RPMI7951 (cell line): Measurements from ENCODE around the gene TAF1B. TPM values are rescaled to one million over a fixed set of nuclear protein-coding genes. Genes with fewer than 3 reads are reported as not detected.
A peak's percentile ranks its signal among the peaks of the same experiment; 100 is the strongest.

Experiments used
- DNase-seq: peaks from one replicate; pipeline ENCODE4 v3.0.0-alpha.2; 2012; ENCODE audit warnings: low read depth
- total RNA-seq: library from RNA; depleted of rRNA; stranded (reverse); fragments of >200 nt; shearing (Covaris generic); gene quantifications from 2 replicates; pipeline ENCODE4 v1.2.3, GENCODE V29; 2014

TAF1B gene
- total RNA-seq, 1 experiment from 2014 or later, result 49.6 TPM

GRCh38 chr2:9939587-9940485 lies 96.6 kb downstream of the TAF1B start:
- no peak for DNase-seq

DNA sequence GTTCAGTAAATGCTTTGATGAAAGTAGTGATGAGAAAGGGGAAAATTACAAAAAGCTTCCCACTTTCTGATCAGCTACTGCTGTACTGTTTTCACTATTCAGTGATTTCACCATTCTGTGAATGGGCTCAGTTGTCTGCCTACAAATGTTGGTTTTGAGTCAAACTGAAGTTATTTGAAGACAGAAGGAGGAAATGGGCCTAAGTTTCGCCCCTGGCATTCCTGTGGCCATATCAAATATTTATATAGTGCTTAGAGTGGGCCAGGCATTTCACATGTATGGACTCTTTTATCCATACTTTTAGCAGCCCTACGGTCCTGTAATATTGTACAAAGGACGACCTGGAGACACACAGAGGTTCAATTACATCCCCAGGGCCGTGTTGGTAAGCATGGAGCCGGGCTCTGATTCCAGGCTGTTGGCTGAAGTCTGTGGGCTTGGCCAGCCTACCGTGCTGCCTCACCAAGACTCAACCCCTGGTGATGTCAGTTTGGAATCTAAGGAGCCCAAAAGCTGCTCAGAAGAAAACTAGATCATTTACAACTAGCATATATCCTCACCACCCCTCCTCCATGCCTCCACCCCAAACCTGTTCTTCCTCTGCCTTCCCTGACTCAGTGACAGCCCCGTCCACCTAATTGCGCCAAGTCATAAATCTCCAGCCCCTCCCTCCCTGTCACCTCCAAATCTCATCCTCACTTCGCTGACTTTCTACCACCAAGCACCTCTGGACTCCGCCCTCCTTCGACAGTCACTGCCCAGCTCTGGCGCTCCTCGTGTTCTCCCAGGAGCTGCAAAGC lies 98.1 kb downstream of the TAF1B start:
- peak; percentile 66 for DNase-seq

DNA sequence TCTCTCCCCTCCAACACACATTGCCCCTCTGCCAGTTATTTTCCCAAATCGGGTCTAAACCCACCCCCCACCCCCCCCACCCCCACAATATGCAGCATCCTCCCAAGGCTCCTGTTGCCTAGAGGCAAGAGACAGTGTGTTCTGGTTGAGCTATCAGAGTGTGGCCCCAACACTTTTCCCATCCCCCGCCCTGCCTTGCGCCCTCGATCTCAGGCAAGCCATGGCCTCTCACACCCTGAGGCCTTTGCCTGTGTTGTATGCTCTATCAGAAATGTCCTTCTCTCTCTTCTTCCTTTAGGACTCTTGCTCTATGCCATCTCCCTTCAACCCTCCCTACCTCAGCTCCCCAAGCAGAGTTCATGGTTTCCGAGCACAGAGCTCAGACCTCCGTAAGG lies 98.7 kb downstream of the TAF1B start:
- DNase-seq, result no peak

DNA sequence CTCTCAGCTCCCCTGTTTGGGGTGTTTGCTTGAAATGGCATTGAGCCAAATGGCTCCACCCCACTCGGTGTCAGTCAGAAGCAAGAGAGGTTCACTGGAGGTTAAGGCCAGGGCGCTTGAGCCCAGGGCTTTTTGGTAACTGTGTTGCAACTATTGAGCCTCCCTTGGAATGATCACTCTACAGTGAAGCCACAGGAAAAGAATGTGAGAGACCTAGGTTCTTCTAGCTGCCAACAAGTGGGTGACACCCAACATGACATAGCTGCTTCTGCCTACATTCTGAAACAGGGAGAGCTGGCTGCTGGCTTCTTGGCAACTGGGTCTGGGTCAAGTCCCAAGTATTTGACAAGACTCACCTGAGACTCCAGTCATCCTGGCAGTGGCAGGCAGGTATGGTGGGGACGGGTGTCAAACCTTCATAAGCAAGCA lies 101.1 kb downstream of the TAF1B start:
- DNase-seq, result no peak

DNA sequence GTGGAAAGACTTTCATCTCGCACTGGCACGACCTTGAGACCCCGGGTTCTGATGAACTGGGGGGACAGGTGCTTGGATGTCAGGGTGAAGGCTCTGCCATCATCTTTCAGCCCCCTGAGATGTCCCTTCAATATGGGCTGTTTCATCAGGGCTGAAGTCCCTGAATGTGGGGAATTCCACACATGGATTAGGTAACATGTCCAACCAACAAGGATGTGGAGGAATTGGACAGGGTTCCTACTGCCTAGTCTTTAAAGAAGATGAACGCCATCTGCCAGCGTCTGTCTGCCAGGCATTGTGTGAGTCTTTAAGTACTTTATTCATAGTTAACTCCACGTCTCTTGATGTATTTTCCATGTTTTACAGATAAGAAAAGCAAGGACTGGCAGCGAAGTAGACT lies 102.3 kb downstream of the TAF1B start:
- no peak for DNase-seq

- no peak for DNase-seq
Measured at GRCh38 chr2:9946076-9946475, 102.8 kb downstream of the TAF1B start.

GRCh38 chr2:9946818-9947217 lies 103.5 kb downstream of the TAF1B start:
- DNase-seq, result no peak

DNA sequence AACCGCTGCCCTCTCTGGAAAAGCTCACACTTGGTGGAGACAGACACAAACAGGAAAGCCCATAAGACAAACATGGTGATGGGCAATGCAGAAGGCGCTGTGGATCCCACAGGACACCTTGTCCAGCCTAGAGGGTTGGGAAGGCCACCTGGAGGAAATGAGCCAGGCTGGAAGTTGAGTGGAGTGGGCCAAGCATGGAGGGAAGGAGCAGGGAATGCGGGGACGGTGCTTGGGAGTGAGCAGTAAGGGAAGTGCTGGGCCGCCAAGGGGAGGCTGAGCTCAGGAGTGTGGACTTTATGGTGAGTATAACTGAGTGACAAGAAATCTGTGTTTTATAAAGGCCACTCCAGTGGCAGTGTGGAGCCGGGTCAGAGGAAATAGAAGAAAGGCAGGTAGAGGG lies 105.4 kb downstream of the TAF1B start:
- no peak for DNase-seq

DNA sequence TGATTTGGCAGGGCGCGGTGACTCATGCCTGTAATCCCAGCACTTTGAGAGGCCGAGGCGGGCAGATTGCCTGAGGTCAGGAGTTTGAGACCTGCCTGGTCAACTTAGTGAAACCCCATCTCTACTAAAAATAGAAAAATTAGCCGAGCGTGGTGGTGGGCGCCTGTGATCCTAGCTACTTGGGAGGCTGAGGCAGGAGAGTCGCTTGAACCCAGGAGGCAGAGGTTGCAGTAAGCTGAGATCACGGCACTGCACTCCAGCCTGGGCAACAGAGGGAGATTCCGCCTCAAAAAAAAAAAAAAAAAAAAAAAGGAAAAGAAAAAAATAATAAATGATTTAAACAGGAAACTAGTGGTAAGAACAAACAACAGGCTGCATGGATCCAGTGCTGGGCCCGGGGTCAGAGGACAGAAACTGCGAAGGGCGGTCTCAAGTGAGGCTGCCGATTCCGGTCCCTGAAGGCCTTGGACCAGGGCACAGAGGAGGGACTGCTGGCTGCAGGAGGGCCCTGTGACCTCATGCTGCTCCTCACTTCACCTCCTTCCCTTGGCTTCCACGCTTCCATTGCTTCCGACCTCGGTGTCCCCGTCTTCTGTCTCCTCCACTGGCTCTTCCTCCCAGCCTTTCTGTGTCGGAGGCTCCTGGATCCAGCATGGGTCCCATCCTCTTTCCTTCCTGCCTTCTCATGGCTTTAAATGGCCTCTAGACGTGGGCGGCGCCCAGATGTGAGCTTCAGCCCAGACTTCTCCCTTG lies 106.1 kb downstream of the TAF1B start:
- no peak for DNase-seq

DNA sequence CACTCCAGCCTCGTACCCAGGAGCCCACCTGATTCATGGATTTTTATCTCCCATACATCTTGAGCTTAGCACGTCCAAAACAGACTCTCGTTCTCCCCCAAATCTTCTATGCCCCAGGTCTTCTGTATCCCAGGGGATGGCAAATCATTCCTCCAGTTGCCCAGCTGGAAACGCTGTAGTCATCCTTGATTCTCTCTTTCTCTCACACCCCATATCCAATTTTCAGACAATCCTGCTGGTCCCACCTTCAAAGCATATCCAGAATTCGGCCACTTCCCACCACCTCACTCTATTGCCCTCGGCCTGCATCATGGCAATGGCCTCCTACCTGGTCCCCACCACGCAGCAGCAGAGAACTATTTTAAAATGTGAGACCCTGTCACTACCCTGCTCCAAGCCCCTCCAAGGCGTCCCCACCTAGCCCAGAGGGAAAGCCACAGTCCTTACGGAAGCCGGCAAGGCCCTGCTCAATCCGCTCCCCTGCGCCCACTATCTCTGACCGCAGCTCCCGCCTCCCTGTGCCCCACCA lies 106.8 kb downstream of the TAF1B start:
- DNase-seq, result no peak

DNA sequence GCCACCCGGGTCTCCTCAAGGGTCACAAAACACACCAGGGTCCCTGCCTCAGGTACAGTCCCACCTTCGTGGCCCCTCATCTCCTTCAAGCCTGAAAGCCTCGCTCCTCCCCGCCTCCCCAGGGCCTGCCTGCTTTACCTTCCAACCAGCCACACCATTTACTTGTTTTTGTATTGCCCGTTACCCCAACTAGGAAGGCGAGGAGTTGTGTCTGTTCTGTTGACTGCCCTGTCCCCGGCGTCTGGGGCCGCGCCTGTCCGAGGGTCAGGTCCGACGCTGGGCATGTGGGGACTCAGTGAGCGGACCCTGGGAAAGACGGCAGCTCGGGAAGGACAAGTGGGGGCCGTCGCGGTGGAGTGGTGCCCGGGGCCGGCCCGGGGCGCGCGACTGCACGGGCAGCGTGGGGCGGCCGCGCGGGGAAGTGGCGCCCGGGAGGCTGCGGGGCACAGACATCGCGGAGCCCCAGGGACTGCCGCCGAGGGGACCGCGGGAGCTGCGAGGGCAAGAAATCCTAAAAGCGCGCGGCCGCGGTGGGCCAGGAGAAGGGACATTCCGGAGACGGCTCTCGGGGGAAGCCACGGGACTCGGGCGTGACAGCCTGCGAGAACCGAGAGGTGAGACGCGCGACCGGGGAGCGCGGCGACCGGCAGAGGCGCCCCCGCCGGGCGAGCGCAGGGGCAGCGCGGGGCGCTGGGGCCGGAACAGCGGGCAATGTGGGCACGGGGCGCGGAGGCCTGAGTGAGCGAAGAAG lies 107.4 kb downstream of the TAF1B start:
- DNase-seq, result peak; percentile 32

DNA sequence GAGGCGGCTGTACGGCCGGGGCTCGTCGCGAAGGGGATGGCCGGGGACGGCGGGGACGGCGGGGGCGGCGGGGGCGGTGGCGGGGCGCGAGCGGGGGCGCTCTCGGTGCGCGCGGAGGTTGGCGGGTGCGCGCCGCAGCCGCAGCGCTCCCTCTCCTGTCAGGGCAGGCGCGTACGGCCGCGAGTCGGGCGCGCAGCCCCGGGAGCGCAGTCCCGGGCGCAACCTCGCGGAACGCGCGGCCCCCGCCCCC lies 107.9 kb downstream of the TAF1B start:
- DNase-seq, result no peak

- peak; percentile 87 for DNase-seq
Measured at GRCh38 chr2:9951522-9952285, 108.4 kb downstream of the TAF1B start, which contains the start of gene GRHL1. Gene GRHL1 (plus strand): TSS chr2:9951693. CDS start chr2:9951834, 141 bp downstream.

GRCh38 chr2:9952286-9952737 lies 109.0 kb downstream of the TAF1B start:
- no peak for DNase-seq

GRCh38 chr2:9952856-9953503 lies 109.7 kb downstream of the TAF1B start:
- DNase-seq, result no peak

DNA sequence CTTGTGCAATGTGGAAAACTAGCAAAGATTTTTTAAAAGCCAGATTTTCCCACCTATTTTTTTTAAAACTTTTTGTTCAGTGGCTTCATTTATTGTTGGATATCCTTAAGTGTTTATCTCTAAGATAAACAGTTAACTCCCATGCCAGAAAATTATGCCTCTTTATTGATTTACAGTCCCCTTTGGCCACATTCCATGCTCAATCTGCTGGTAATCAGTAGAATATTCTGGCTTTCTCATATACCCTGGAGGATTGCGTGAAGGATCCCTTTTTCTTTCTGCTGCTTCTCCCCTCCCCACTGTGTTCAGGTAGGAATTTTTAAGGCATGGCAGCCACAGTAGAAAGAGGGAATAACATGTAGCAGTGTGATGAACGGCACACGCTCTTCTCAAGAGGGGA lies 110.9 kb downstream of the TAF1B start:
- DNase-seq, result no peak

DNA sequence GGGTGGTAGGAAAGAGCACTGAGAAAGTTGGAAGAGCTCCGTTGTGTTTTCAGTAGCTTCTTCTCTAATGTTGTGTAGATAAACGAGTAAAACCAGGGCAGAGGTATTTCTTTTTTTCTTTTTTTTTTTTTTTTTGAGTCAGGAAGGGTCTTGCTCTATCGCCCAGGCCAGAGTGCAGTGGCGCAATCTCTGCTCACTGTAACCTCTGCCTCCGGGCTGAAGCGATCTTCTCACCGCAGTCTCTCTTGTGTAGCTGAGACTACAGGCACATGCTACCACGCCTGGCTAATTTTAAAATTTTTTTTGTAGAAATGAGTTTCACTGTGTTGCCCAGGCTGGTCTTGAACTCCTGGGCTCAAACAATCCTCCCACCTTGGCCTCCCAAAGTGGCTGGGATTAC lies 114.8 kb downstream of the TAF1B start:
- DNase-seq, result no peak

DNA sequence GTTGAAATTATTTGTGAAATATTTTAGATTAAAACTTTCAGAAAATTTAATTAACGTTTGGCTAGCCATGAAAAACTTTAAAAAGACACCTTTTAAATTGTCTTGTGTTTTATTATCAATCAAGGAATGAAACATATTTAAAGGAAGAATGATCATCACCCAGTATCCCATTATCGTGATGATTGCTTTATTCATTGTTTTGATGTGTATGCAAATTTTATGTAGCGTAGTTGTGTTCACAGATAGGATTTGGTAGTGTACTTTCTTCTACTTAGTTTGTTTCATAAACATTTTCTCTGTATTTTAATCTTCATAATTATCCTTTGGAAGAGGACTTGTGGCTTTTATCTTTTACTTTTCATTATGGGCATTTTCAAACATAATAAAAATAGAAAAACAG lies 116.0 kb downstream of the TAF1B start:
- DNase-seq, result no peak

DNA sequence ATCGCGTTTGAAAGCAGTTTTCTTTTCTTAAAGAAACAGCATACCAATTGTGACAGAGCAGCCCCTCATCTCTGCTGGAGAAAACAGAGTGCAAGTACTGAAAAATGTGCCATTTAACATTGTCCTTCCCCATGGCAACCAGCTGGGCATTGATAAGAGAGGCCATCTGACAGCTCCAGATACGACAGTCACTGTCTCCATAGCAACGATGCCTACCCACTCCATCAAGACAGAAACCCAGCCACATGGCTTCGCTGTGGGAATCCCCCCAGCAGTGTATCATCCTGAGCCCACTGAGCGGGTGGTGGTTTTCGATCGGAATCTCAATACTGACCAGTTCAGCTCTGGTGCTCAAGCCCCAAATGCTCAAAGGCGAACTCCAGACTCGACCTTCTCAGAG lies 117.7 kb downstream of the TAF1B start:
- DNase-seq, result no peak
